Measurements from ENCODE around the gene SLC18A2.

DNA sequence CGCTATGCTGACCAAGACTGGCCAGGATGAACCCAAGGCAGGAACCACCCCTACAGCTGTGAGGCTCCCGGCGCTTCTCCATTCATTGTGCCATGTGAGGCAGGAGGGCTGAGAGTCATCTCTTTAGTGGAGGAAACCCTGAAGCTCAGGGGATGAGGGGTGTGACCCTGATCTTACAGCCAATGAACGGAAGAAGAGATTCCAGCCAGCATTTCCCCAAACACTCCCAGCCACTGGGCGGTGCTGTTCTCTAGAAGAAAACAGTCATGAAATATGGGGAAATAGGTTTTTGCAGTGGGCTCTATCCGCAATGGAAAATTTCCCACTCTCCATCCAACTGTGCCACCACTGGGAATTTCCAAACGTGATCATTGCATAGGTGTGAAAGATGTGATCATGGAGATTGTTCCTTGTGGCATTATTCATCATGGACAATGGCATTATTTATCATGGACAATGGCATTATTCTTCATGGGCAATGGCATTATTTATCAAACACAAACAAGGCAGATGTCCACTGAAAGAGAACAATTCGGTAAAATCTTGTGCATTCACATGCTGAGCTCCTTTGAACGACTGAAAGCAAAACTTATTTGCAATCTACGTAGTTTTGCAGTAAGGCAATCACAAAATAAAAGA lies 14.0 kb upstream of the SLC18A2 start:
- TF ChIP-seq POLR2AphosphoS5 (IDR thresholded peaks at IDR 0.05; ENCODE audit: control insufficient read depth, insufficient read depth, low read depth, low read length) (no peak), SMC3 (conservative IDR thresholded peaks at IDR 0.05; ENCODE audit: insufficient read depth, low read depth, low read length) (peak; percentile 57; the same call in 1 of the 2 replicates), SIN3A (IDR thresholded peaks at IDR 0.05; ENCODE audit: borderline replicate concordance in 2 of 2, control insufficient read depth in 1 of 2, low read depth in 2 of 2, low read length in 2 of 2) (no peak)
